ENCODE data around the gene ELK4. TPM values are rescaled to one million over a fixed set of nuclear protein-coding genes. Genes with fewer than 3 reads are reported as not detected.

ELK4 gene
- total and polyA plus RNA-seq, 2 experiments from 2014 or later, result 5.1 to 19.7 TPM

DNA sequence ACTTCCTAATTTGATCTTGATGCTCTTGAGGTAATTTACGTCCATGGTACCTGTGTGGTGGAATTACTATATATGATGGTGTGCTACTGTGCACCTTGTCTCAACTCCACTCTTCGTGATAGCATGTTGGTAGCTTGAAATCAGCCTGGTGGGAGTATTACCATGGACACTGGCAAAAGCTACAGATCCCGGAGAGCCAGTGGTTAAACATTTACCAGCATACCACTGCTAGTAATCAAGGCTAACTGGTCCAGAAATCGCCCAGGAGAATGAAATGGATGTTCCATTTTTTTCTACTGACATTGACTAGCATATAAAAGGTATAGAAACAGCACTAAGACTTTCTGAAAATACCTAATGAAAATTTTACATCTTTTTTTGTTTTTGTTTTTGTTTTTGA is 30.6 kb downstream of the ELK4 start:
- Histone ChIP-seq H3K9me2 (ENCODE audit: insufficient read depth) (no peaks in the 10 kb centered on the region), H3K79me2 (replicated peaks; ENCODE audit: insufficient read depth) (no peaks in the 10 kb centered on the region), H3K27ac (ENCODE audit: low read depth) (no peak overlapping the region), H2AFZ (no peak overlapping the region), H3K27me3 (ENCODE audit: insufficient read depth) (no peaks in the 10 kb centered on the region), H3F3A (replicated peaks; ENCODE audit: low read depth) (no peaks in the 10 kb centered on the region), H3K36me3 (ENCODE audit: insufficient read depth) (no peaks in the 10 kb centered on the region; the same call in 1 of the 2 replicates), H3K4me2 (no peak overlapping the region), H3K4me3 (no peak overlapping the region), H3K4me1 (ENCODE audit: insufficient read depth) (no peaks in the 10 kb centered on the region), H4K20me1 (replicated peaks; ENCODE audit: insufficient read depth) (0 out of 2 replicates have a peak, but pooled peaks cover 3% of the 10 kb centered on the region)
- DNase-seq (ENCODE audit: low spot score), result no peak
- no peak for TF ChIP-seq EZH2 (IDR thresholded peaks at IDR 0.05; ENCODE audit: low read depth, unreplicated experiment)
- TF ChIP-seq NANOG (IDR thresholded peaks at IDR 0.05; ENCODE audit: borderline replicate concordance), result no peak
- H3K9me3 Mint-ChIP-seq, result no peaks in the 10 kb centered on the region; the same call in 2 of the 3 replicates
- peaks cover 3% of the 10 kb centered on the region for H3K4me1 Mint-ChIP-seq
- no peak overlapping the region for H3K27ac Mint-ChIP-seq
- ATAC-seq, result no peak
- H3K27me3 Mint-ChIP-seq (ENCODE audit: insufficient read depth, low read depth, poor library complexity), result peaks cover 6% of the 10 kb centered on the region
- peaks cover 17% of the 10 kb centered on the region for H3K36me3 Mint-ChIP-seq (ENCODE audit: low read depth)
- H3K4me3 Mint-ChIP-seq, result no peak overlapping the region

DNA sequence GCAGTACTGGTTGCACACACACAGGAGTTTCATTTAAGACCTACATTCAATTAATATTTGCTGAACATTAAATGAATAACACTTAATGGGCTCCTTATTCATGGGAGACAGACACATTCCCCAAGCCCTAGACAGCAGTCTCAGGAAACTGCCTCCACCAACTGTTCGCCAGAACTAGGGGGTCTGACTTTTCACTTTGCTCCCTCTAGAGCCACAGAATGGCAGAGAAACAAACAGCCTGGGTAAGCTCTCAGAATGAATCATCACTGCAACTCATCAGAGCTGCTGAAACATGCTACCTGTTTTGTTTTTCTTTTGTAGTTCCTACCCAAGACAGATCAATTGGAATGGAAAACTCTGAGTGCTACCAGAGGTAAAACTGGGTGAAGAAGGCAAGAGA is 31.7 kb downstream of the ELK4 start:
- Mint-ChIP-seq H3K36me3 (ENCODE audit: low read depth) (peaks cover 13% of the 10 kb centered on the region), H3K27me3 (ENCODE audit: insufficient read depth, low read depth, poor library complexity) (peaks cover 6% of the 10 kb centered on the region), H3K4me1 (peaks cover 3% of the 10 kb centered on the region), H3K4me3 (no peak overlapping the region), H3K9me3 (no peaks in the 10 kb centered on the region; the same call in 2 of the 3 replicates), H3K27ac (peak overlapping the region; percentile 41; the same call in 1 of the 2 replicates)
- Histone ChIP-seq H3K4me1 (ENCODE audit: insufficient read depth) (no peaks in the 10 kb centered on the region), H3K4me3 (no peak overlapping the region), H3K27me3 (ENCODE audit: insufficient read depth) (no peaks in the 10 kb centered on the region), H3K27ac (ENCODE audit: low read depth) (no peak overlapping the region), H2AFZ (no peak overlapping the region), H3K4me2 (no peak overlapping the region), H3K9me2 (ENCODE audit: insufficient read depth) (no peaks in the 10 kb centered on the region), H4K20me1 (replicated peaks; ENCODE audit: insufficient read depth) (0 out of 2 replicates have a peak, but pooled peaks cover 3% of the 10 kb centered on the region), H3K36me3 (ENCODE audit: insufficient read depth) (no peaks in the 10 kb centered on the region; the same call in 1 of the 2 replicates), H3F3A (replicated peaks; ENCODE audit: low read depth) (no peaks in the 10 kb centered on the region), H3K79me2 (replicated peaks; ENCODE audit: insufficient read depth) (no peaks in the 10 kb centered on the region)
- DNase-seq (ENCODE audit: low spot score) (no peak), ATAC-seq (peak; percentile 30; the same call in 1 of the 3 replicates)
- TF ChIP-seq, protein P1, sequence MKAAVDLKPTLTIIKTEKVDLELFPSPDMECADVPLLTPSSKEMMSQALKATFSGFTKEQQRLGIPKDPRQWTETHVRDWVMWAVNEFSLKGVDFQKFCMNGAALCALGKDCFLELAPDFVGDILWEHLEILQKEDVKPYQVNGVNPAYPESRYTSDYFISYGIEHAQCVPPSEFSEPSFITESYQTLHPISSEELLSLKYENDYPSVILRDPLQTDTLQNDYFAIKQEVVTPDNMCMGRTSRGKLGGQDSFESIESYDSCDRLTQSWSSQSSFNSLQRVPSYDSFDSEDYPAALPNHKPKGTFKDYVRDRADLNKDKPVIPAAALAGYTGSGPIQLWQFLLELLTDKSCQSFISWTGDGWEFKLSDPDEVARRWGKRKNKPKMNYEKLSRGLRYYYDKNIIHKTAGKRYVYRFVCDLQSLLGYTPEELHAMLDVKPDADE (IDR thresholded peaks at IDR 0.05), result no peak
- TF ChIP-seq, protein P2, sequence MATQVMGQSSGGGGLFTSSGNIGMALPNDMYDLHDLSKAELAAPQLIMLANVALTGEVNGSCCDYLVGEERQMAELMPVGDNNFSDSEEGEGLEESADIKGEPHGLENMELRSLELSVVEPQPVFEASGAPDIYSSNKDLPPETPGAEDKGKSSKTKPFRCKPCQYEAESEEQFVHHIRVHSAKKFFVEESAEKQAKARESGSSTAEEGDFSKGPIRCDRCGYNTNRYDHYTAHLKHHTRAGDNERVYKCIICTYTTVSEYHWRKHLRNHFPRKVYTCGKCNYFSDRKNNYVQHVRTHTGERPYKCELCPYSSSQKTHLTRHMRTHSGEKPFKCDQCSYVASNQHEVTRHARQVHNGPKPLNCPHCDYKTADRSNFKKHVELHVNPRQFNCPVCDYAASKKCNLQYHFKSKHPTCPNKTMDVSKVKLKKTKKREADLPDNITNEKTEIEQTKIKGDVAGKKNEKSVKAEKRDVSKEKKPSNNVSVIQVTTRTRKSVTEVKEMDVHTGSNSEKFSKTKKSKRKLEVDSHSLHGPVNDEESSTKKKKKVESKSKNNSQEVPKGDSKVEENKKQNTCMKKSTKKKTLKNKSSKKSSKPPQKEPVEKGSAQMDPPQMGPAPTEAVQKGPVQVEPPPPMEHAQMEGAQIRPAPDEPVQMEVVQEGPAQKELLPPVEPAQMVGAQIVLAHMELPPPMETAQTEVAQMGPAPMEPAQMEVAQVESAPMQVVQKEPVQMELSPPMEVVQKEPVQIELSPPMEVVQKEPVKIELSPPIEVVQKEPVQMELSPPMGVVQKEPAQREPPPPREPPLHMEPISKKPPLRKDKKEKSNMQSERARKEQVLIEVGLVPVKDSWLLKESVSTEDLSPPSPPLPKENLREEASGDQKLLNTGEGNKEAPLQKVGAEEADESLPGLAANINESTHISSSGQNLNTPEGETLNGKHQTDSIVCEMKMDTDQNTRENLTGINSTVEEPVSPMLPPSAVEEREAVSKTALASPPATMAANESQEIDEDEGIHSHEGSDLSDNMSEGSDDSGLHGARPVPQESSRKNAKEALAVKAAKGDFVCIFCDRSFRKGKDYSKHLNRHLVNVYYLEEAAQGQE (IDR thresholded peaks at IDR 0.05; ENCODE audit: unreplicated experiment), result no peak
- TF ChIP-seq CREB1 (CRISPR knock-in tag; IDR thresholded peaks at IDR 0.05; ENCODE audit: low read depth), result no peak
- no peak for TF ChIP-seq EZH2phosphoT487 (IDR thresholded peaks at IDR 0.05; ENCODE audit: unreplicated experiment)
- no peak for TF ChIP-seq STAT1 (IDR thresholded peaks at IDR 0.05; ENCODE audit: unreplicated experiment)
- TF ChIP-seq JUNB (IDR thresholded peaks at IDR 0.05; ENCODE audit: unreplicated experiment), result no peak

All from GM23338 (cell line).